ENCODE results near the gene DLX6. TPM values are rescaled to one million over a fixed set of nuclear protein-coding genes. Genes with fewer than 3 reads are reported as not detected.

The DLX6 gene
- total and polyA plus RNA-seq, 2 of the 8 experiments (the other 6 are each of a cell fraction or from before 2014, with no cell fraction given): not detected

DNA sequence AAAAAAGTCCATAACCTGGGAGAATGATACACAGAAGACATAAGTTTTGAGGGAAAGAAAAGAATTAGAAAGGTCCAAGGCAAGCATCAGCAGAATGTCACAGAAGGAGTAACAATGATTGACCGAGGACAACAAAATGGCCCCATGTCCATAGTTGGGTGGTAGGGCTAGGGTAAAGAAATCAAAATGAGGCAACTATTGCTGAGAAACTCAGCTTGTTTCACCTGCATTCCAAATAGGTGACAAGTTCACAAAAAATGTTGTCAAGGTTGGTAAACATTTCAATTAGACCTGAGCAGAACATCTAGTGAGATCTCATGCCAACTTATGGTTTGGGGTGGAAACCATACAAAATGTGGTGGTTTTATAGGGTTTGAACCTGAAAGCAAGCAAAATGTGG, 22.8 kb upstream of the DLX6 start (continued):
- TF ChIP-seq, protein P1, sequence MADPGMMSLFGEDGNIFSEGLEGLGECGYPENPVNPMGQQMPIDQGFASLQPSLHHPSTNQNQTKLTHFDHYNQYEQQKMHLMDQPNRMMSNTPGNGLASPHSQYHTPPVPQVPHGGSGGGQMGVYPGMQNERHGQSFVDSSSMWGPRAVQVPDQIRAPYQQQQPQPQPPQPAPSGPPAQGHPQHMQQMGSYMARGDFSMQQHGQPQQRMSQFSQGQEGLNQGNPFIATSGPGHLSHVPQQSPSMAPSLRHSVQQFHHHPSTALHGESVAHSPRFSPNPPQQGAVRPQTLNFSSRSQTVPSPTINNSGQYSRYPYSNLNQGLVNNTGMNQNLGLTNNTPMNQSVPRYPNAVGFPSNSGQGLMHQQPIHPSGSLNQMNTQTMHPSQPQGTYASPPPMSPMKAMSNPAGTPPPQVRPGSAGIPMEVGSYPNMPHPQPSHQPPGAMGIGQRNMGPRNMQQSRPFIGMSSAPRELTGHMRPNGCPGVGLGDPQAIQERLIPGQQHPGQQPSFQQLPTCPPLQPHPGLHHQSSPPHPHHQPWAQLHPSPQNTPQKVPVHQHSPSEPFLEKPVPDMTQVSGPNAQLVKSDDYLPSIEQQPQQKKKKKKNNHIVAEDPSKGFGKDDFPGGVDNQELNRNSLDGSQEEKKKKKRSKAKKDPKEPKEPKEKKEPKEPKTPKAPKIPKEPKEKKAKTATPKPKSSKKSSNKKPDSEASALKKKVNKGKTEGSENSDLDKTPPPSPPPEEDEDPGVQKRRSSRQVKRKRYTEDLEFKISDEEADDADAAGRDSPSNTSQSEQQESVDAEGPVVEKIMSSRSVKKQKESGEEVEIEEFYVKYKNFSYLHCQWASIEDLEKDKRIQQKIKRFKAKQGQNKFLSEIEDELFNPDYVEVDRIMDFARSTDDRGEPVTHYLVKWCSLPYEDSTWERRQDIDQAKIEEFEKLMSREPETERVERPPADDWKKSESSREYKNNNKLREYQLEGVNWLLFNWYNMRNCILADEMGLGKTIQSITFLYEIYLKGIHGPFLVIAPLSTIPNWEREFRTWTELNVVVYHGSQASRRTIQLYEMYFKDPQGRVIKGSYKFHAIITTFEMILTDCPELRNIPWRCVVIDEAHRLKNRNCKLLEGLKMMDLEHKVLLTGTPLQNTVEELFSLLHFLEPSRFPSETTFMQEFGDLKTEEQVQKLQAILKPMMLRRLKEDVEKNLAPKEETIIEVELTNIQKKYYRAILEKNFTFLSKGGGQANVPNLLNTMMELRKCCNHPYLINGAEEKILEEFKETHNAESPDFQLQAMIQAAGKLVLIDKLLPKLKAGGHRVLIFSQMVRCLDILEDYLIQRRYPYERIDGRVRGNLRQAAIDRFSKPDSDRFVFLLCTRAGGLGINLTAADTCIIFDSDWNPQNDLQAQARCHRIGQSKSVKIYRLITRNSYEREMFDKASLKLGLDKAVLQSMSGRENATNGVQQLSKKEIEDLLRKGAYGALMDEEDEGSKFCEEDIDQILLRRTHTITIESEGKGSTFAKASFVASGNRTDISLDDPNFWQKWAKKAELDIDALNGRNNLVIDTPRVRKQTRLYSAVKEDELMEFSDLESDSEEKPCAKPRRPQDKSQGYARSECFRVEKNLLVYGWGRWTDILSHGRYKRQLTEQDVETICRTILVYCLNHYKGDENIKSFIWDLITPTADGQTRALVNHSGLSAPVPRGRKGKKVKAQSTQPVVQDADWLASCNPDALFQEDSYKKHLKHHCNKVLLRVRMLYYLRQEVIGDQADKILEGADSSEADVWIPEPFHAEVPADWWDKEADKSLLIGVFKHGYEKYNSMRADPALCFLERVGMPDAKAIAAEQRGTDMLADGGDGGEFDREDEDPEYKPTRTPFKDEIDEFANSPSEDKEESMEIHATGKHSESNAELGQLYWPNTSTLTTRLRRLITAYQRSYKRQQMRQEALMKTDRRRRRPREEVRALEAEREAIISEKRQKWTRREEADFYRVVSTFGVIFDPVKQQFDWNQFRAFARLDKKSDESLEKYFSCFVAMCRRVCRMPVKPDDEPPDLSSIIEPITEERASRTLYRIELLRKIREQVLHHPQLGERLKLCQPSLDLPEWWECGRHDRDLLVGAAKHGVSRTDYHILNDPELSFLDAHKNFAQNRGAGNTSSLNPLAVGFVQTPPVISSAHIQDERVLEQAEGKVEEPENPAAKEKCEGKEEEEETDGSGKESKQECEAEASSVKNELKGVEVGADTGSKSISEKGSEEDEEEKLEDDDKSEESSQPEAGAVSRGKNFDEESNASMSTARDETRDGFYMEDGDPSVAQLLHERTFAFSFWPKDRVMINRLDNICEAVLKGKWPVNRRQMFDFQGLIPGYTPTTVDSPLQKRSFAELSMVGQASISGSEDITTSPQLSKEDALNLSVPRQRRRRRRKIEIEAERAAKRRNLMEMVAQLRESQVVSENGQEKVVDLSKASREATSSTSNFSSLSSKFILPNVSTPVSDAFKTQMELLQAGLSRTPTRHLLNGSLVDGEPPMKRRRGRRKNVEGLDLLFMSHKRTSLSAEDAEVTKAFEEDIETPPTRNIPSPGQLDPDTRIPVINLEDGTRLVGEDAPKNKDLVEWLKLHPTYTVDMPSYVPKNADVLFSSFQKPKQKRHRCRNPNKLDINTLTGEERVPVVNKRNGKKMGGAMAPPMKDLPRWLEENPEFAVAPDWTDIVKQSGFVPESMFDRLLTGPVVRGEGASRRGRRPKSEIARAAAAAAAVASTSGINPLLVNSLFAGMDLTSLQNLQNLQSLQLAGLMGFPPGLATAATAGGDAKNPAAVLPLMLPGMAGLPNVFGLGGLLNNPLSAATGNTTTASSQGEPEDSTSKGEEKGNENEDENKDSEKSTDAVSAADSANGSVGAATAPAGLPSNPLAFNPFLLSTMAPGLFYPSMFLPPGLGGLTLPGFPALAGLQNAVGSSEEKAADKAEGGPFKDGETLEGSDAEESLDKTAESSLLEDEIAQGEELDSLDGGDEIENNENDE (IDR thresholded peaks at IDR 0.05; ENCODE audit: insufficient replicate concordance, low read length): no peak
- TF ChIP-seq FOSL1 (IDR thresholded peaks at IDR 0.05; ENCODE audit: insufficient read depth, low read depth, low read length) (no peak), KDM1A (IDR thresholded peaks at IDR 0.05; ENCODE audit: borderline replicate concordance, low read length) (no peak), TAF1 (IDR thresholded peaks at IDR 0.05; ENCODE audit: low read depth, low read length) (no peak), EP300 (IDR thresholded peaks at IDR 0.05; ENCODE audit: borderline replicate concordance in 1 of 2, low read depth in 2 of 2, low read length in 2 of 2) (no peak), CBX5 (IDR thresholded peaks at IDR 0.05; ENCODE audit: low read depth, low read length) (no peak), SAP30 (IDR thresholded peaks at IDR 0.05; ENCODE audit: insufficient read depth, insufficient replicate concordance, low read length) (no peak), HDAC2 (IDR thresholded peaks at IDR 0.05; ENCODE audit: borderline replicate concordance in 1 of 2, low read depth in 2 of 2, low read length in 2 of 2) (no peak), PHF8 (conservative IDR thresholded peaks at IDR 0.05; ENCODE audit: low read depth, low read length) (no peak)
- TF ChIP-seq, protein P2, sequence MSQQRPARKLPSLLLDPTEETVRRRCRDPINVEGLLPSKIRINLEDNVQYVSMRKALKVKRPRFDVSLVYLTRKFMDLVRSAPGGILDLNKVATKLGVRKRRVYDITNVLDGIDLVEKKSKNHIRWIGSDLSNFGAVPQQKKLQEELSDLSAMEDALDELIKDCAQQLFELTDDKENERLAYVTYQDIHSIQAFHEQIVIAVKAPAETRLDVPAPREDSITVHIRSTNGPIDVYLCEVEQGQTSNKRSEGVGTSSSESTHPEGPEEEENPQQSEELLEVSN (IDR thresholded peaks at IDR 0.05): no peak
